ENCODE measurements around the gene GOLGA3.

DNA sequence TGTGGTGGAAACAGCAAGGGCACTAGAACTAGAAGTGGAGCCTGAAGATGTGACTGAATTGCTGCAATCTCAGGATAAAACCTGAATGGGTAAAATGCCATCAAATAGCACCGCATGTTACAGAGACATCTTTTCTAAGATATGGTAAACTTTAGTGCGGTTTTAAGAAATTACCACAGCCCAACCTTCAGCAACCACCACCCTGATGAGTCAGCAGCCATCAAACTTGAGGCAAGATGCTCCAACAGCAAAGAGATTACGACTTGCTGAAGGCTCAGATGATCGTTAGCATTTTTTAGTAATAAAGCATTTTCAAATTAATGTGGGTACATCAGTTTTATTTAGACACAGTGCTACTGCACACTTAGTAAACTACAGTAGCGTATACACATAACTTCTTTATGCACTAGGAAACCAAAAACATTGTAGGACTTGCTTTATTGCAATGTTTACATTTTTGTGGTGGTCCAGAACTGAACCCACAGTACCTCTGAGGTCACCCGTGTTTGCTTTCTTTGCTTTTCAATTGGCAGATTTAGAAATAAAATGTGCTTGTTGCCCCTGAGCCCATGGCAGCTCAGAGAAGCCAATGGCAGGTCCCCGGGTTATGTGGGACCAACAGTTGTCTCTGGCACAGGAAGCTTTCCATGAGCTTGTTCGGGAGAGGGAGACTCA is 15.9 kb downstream of the GOLGA3 start:
- TF ChIP-seq POLR2A (IDR thresholded peaks at IDR 0.05) (no peak), EP300 (IDR thresholded peaks at IDR 0.05) (no peak)
- TF ChIP-seq, protein P1, sequence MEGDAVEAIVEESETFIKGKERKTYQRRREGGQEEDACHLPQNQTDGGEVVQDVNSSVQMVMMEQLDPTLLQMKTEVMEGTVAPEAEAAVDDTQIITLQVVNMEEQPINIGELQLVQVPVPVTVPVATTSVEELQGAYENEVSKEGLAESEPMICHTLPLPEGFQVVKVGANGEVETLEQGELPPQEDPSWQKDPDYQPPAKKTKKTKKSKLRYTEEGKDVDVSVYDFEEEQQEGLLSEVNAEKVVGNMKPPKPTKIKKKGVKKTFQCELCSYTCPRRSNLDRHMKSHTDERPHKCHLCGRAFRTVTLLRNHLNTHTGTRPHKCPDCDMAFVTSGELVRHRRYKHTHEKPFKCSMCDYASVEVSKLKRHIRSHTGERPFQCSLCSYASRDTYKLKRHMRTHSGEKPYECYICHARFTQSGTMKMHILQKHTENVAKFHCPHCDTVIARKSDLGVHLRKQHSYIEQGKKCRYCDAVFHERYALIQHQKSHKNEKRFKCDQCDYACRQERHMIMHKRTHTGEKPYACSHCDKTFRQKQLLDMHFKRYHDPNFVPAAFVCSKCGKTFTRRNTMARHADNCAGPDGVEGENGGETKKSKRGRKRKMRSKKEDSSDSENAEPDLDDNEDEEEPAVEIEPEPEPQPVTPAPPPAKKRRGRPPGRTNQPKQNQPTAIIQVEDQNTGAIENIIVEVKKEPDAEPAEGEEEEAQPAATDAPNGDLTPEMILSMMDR (IDR thresholded peaks at IDR 0.05): no peak
